DOHH2 (cell line): ENCODE data around the gene GALNT12.

Experiments used
- EZH2phosphoT487 ChIP-seq: fragments of 200-600 bp; sonication (generic); IDR thresholded peaks from 2 replicates; pipeline ENCODE4 v1.6.1; 2017; ENCODE audit warnings: borderline replicate concordance, mild to moderate bottlenecking, antibody characterized with exemption, low read length, moderate library complexity, mixed read lengths
- TF ChIP-seq, protein P1 (sequence below): fragments of 200-600 bp; sonication (generic); IDR thresholded peaks from one replicate; pipeline ENCODE4 v1.5.1; 2014; ENCODE audit warnings: antibody characterized with exemption, mild to moderate bottlenecking, low read depth, low read length; ENCODE audit not compliant: poor library complexity, severe bottlenecking

DNA sequence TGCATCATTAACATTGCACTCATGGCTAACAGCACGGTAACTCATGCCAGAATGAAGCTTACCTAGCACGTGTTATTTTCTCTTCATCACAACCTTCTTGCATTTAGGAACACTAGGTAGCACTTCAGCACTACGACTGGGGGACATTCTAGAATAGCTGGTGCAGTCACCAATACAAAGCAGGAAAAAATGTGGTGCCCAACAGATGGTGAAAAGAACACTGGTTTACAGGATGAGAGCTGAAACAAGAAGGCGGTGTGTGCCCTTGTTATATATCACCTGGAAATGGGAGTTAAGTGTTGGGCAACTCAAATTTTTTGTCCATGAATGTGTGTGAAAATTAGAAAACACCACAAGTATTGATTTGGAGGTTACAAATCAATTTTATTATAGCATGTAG is 30.0 kb downstream of the GALNT12 start:
- TF ChIP-seq, protein P1, sequence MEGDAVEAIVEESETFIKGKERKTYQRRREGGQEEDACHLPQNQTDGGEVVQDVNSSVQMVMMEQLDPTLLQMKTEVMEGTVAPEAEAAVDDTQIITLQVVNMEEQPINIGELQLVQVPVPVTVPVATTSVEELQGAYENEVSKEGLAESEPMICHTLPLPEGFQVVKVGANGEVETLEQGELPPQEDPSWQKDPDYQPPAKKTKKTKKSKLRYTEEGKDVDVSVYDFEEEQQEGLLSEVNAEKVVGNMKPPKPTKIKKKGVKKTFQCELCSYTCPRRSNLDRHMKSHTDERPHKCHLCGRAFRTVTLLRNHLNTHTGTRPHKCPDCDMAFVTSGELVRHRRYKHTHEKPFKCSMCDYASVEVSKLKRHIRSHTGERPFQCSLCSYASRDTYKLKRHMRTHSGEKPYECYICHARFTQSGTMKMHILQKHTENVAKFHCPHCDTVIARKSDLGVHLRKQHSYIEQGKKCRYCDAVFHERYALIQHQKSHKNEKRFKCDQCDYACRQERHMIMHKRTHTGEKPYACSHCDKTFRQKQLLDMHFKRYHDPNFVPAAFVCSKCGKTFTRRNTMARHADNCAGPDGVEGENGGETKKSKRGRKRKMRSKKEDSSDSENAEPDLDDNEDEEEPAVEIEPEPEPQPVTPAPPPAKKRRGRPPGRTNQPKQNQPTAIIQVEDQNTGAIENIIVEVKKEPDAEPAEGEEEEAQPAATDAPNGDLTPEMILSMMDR, result no peak
- no peak for TF ChIP-seq EZH2phosphoT487
